NCI-H146 treated with DMSO at 0.1 percent for 48 hours (cell line): ENCODE results near the gene CTDP1.
"Not testable (repeated sequence)": the region's sequence is repeated elsewhere in the genome, so short reads cannot be mapped to it uniquely, and the experiment has no call there.

Experiments used
- DNase-seq: peaks from one replicate; lab custom pipeline; 2025; ENCODE audit not compliant: unreplicated experiment; lab: John Stamatoyannopoulos, UW

CTDP1 gene

GRCh38 chr18:79681484-79682387, 2.1 kb downstream of the CTDP1 start:
- no peak for DNase-seq

DNA sequence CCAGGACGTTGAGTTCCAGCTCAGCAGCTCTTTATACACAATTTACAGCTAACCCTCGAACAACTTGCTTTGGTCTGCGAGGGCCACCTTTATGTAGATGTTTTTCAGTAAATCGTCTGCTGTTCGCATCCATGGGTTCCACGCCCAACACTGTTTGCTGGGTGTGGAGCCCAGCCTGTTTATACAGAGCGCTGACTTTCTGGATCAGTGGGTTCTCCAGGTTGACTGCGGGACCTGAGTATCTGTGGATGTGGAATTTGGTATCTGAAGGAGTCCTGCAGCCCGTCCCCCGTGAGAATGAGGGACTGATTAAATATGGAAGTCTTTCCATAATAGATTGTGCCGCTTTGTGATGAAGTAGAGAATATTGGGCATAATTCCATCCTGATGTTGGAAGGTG, 2.9 kb downstream of the CTDP1 start:
- DNase-seq: no peak

DNA sequence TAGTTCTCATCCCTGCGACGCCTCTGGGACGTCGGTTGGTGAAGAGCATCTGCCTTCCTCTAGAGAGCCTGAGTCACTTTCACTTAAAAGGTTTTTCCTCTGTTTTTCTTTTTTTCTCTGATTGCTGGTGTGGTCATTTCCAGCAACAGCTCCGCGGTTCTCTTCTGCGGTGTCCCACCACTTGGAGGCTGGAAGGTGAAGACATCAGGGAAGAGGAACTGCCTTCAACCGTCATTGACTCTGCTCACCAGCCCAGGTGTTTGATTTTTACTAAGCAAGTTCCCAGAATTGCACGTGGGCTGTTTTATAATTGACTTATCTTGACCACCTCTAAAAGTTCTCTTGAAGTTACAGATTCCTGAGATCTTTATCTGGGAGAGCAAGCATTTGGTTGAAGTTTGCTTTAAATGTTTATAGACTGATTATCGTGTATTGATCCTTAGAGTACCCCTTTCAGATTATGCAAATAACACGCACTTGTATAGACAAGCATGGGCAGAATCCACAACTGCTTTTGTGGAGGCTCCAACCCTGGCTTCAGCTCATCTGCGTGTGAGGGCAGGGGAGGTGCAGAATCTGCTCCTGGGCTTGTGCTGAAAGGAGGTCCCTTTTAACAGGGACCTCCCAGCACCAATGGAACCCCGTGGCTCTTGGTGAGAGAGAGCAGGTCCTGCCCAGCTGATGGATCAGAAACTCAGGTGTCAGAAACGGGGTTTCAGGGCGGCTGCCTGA, 3.5 kb downstream of the CTDP1 start:
- DNase-seq: no peak

DNA sequence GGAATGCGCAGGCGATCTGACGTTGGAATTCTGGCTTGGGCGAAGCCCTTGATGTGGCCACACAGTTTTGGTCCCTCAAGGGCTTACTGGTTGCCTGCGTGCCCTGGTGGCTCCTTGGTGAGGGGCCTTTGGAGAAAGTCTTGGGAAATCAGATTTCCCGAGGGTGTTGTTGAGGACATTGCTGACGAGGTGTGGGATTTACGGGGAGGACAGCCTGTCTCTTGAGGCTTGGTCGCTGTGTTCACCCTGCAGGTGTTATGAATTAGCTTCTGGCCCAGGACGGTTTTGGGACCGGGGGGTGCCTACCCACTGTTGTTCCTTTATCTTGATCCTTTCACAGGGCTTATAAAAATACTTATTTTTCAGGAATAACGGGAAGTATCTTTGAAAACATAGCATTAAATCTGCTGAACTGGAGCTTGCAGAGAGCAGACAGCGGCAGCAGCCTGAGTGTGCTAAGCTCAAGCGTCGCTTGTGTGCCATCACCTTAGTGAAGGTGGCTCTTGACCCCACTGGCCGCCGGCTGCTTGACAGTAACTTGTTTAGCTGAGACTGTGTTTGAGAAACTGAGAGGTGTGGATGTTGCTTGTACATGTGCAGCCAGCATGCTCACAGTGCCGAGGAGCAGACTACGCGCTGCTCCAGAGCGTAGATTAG, 4.2 kb downstream of the CTDP1 start:
- no peak for DNase-seq

DNA sequence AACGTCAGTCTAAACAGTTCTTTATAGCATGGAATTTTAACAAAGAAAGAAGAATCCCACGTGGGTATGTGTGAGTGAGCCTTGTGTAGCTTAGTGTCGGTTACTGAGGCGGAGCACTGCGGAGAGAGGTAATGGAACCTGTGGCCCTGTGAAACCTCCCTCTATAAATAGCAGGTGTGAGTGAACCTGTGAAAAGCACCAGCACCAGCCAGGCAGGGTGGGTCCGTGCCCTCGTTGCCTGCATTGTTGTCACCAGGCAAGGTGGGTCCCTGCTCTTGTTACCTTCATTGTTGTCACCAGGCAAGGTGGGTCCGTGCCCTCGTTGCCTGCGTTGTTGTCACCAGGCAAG, 4.7 kb downstream of the CTDP1 start:
- DNase-seq: no peak

DNA sequence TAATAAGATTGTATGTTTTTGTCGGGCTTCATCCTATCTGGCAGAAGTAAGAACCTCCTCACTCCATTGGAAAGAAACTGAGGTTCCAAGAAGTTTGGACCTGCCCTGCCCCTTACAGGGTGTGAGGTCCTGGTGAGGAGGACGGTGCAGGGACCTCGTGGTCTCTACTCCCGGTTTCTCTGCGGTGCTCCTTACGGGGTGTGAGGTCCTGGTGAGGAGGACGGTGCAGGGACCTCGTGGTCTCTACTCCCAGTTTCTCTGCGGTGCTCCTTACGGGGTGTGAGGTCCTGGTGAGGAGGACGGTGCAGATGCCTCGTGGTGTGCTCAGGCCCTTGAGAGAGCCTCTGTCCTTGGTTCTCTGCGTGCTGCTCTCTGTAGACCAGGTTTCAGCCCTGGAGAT, 5.2 kb downstream of the CTDP1 start:
- DNase-seq: no peak

GRCh38 chr18:79685281-79685680, 5.7 kb downstream of the CTDP1 start:
- no peak for DNase-seq

DNA sequence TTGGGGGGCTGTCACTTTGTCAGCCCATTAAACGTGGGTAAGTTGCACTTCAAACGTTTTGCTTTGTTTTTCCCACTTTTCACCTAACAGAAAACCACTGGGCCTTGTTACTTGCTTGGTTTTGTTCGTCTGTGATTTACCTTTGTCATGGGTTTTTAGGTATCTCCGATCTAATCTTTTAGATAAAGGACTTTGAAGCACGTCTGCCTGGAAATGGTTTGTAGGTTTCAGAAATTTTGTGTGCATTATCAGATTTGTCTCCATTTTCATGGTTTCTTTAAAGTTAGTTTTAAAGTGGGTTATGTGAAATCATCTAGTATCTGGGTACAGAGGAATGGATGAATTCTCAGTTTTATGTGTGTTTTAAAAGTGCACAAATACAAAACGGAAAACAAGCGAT, 6.4 kb downstream of the CTDP1 start:
- DNase-seq: no peak

DNA sequence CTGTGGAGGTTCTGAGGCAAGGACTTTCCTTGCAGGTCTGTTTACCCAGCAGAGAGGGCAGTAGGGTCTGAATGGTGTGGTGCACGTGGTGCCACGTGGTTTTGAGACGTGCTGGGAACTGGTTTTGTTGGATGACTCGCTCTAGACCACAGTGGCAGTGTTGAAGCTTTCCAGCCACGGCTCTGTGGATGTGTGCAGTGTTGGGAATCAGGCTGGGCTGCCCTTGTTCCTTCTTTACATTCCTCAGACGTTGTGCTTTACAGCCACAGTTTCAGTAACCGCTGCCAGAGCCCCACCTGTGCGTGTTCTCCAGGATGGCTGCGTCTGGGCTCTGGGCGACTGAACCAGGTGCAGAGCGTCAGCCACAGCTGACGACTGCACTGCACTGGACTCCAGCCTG, 8.2 kb downstream of the CTDP1 start:
- DNase-seq: no peak

DNA sequence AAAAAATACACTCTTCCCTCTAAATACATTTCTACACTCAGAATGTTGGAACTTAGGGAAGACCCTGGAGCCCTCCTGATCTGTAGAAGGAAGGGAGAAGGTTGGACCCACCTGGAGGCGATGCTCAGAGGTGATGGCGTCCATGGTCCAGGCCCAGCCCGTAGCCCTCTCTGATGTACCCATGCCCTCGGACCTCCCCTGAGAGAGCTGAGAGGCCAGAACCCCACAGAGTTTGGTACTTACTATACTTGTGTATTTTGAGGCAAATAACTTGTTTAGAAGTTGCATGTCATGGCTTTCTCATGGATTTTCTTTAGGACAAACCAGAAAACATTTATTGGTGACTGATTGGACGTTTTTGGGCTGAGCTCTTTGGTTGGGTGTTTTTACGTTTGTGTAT, 10.5 kb downstream of the CTDP1 start:
- DNase-seq: no peak

GRCh38 chr18:79690586-79691482, 11.2 kb downstream of the CTDP1 start:
- DNase-seq: no peak

GRCh38 chr18:79692056-79692455, 12.5 kb downstream of the CTDP1 start:
- DNase-seq: no peak

GRCh38 chr18:79692886-79693285, 13.3 kb downstream of the CTDP1 start:
- no peak for DNase-seq

DNA sequence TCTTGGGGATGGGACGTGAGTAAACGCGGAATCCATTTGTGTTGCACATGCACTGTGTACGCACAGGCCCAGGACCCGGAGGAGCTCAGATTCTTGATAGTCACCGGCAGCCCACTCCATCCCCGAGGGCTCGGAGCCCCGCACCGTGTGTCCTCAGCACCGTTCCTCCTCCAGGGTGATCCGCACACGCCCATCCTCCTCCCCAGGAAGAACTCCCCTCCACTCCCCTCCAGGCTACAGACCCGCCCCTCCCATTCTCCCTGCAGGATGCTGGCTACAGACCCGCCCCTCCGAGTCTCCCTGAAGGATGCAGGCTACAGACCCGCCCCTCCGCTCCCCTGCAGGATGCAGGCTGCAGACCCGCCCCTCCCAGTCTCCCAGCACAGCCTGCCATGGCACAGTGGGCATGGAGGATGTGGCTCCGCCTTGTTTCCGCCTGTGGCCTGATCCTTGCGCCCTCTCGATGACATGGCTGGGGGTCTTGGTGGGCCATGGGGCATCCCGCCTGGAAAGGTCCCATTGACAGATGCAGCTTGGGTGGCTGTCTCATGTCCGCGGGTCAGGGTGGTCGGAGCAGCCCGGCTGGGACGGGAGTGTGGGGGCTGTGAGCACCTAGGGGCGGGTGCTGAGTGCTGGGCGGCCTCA, 14.1 kb downstream of the CTDP1 start:
- no peak for DNase-seq

DNA sequence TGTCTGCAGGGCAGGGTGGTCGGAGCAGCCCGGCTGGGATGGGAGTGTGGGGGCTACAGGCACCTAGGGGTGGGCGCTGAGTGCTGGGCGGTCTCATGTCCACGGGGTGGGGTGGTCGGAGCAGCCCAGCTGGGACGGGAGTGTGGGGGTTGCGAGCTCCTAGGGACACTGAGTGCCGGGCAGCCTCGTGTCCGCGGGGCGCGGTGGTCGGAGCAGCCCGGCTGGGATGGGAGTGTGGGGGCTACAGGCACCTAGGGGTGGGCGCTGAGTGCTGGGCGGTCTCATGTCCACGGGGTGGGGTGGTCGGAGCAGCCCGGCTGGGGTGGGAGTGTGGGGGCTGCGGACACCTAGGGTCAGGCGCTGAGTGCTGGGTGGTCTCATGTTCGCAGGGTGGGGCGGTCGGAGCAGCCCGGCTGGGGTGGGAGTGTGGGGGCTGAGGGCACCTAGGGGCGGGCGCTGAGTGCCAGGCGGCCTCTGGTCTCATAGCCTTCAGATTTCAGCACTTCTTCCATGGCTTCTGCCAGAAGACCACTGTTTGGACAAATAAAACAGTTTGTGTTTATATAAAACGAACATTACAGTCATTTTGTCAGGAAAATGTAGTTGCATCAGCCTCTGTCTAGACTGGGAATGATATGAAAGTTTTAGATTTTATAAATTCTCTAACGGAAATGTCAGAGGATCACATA, 14.7 kb downstream of the CTDP1 start:
- not testable (repeated sequence) for DNase-seq

GRCh38 chr18:79694895-79695213, 15.3 kb downstream of the CTDP1 start:
- DNase-seq: no peak

DNA sequence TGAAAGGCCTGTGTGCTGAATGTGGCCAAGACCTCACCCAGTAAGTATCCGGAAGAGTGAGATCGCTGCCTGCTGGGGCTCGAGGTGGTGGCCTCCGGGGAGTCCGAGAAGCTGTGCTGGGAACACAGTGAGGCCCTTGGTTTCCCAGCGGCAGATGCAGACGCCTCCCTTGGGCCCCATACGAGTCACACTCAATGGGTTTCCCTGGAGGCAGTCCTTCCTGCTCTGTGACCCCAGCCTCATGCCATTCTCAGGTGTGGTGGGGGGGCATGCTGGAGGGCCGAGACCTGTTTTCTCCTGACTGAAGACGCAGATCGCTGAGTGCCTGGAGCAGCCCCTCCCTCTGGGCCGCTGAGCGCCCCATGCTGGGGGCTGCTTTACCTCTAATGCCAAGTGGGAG, 15.7 kb downstream of the CTDP1 start:
- DNase-seq: no peak

GRCh38 chr18:79695856-79696850, 16.6 kb downstream of the CTDP1 start:
- no peak for DNase-seq

DNA sequence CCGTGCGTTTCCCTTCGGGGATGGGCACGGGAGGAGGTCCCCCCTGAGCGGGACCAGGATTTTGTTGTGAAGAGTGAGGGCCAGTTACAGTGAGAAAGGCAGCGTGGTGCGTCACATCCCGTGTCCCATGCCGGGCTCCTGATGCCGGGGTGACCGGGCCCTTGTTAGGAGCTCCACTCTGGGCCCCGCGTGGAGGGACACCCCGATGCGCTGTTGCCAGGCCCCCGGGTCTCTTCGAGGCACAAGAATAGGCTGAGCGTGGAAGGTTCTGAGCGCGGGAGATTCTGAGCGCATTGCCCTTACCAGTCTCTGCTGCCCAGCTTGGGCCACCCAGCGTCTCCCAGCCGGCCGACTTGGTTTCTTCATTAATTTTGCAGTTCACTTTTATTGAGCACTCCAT, 17.6 kb downstream of the CTDP1 start:
- DNase-seq: no peak
